HG03378 (cell line): ENCODE results near the gene CAMK2N1.
"Not testable (repeated sequence)": the region's sequence is repeated elsewhere in the genome, so short reads cannot be mapped to it uniquely, and the experiment has no call there.

Experiments
- ATAC-seq: cut with Tn5 transposase; IDR thresholded peaks from one replicate; pipeline ENCODE4 v1.9.1; 2021; ENCODE audit warnings: mild to moderate bottlenecking, moderate library complexity; ENCODE audit not compliant: unreplicated experiment

The CAMK2N1 gene

GRCh38 chr1:20497506-20497905 lies 11.5 kb upstream of the CAMK2N1 start:
- ATAC-seq: no peak

GRCh38 chr1:20496725-20497383 lies 10.8 kb upstream of the CAMK2N1 start:
- ATAC-seq: not testable (repeated sequence)

GRCh38 chr1:20496241-20496661 lies 10.2 kb upstream of the CAMK2N1 start:
- ATAC-seq: no peak

GRCh38 chr1:20495661-20496060 lies 9.7 kb upstream of the CAMK2N1 start:
- no peak for ATAC-seq

- ATAC-seq: no peak
Observed at GRCh38 chr1:20494609-20495311, 8.8 kb upstream of the CAMK2N1 start.

- no peak for ATAC-seq
Observed at GRCh38 chr1:20493839-20494608, 8.0 kb upstream of the CAMK2N1 start.

- no peak for ATAC-seq
Observed at GRCh38 chr1:20493309-20493708, 7.3 kb upstream of the CAMK2N1 start.

GRCh38 chr1:20492751-20493150 lies 6.7 kb upstream of the CAMK2N1 start:
- no peak for ATAC-seq

- ATAC-seq: no peak
Observed at GRCh38 chr1:20491866-20492265, 5.9 kb upstream of the CAMK2N1 start.

- no peak for ATAC-seq
Observed at GRCh38 chr1:20491178-20491577, 5.2 kb upstream of the CAMK2N1 start.

GRCh38 chr1:20487236-20487590 lies 1.2 kb upstream of the CAMK2N1 start:
- ATAC-seq: no peak

GRCh38 chr1:20486457-20487235 lies 636 bp upstream of the CAMK2N1 start:
- no peak for ATAC-seq

GRCh38 chr1:20484519-20485462 lies 1.2 kb downstream of the CAMK2N1 start:
- ATAC-seq: no peak

GRCh38 chr1:20483833-20484518 lies 2.0 kb downstream of the CAMK2N1 start:
- ATAC-seq: no peak

- no peak for ATAC-seq
Observed at GRCh38 chr1:20483098-20483832, 2.7 kb downstream of the CAMK2N1 start.

GRCh38 chr1:20481643-20482498 lies 4.1 kb downstream of the CAMK2N1 start:
- no peak for ATAC-seq

GRCh38 chr1:20480951-20481617 lies 4.9 kb downstream of the CAMK2N1 start:
- no peak for ATAC-seq
